IMR-90 (cell line): ENCODE measurements around the gene CYTH1.

ENCODE experiments used
- CTCF ChIP-seq: conservative IDR thresholded peaks from 2 replicates; pipeline ENCODE4 v1.5.1; 2012; ENCODE audit warnings: mild to moderate bottlenecking, low read depth, low read length, improper control_type of control experiment
- MAFK ChIP-seq: IDR thresholded peaks from 2 replicates; pipeline ENCODE4 v1.6.1; 2012; ENCODE audit warnings: low read depth, low read length, improper control_type of control experiment

GRCh38 chr17:78672871-78673371 lies 109.2 kb downstream of the CYTH1 start:
- no peak for TF ChIP-seq MAFK
- no peak for TF ChIP-seq CTCF
